Measurements from ENCODE around the gene CNN3.

The CNN3 gene

DNA sequence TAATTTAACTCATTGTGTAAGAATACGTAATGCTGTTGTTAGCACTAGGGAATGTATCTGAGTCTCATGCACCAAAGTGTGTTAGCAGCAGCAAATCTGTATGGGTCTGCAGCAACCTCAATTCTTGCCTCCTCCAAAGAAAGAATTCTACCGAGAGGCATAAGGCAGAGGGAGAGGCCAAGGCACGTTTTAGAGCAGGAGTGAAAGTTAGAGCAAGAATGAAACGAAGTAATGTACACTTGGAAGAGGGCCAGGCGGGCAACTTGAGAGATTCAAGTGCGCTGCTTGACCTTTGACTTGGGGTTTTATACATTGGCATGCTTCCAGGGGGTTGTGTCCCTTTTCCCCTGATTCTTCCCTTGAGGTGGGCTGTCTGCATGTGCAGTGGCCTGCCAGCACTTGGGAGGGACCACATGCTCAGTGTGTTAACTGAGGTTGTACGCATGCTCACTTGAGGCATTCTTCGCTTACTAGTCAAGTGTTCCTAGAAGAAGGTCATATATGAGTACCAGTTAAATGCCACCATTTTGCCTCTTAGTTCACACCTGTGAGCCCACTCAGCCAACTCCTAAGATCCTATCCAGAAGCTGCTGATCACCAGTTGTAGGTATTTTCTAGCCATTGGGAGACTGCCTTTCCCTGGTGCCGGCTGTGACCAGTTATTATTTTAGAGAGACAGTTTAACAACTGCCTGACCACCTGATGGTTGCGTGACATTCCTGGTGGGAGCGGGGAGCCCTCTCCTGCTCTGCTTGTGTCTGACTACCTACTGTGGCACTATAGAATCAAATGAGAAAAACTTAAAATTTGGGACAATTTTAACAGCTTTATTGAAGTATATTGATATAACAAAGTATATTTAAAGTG is 2.7 kb upstream of the CNN3 start (continued):
- TF ChIP-seq, protein P1, sequence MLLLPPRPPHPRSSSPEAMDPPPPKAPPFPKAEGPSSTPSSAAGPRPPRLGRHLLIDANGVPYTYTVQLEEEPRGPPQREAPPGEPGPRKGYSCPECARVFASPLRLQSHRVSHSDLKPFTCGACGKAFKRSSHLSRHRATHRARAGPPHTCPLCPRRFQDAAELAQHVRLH (tag by site-specific recombination; IDR thresholded peaks at IDR 0.05) = 0 out of 2 replicates have a peak, but pooled peaks have one; percentile 12
- TF ChIP-seq, protein P2, sequence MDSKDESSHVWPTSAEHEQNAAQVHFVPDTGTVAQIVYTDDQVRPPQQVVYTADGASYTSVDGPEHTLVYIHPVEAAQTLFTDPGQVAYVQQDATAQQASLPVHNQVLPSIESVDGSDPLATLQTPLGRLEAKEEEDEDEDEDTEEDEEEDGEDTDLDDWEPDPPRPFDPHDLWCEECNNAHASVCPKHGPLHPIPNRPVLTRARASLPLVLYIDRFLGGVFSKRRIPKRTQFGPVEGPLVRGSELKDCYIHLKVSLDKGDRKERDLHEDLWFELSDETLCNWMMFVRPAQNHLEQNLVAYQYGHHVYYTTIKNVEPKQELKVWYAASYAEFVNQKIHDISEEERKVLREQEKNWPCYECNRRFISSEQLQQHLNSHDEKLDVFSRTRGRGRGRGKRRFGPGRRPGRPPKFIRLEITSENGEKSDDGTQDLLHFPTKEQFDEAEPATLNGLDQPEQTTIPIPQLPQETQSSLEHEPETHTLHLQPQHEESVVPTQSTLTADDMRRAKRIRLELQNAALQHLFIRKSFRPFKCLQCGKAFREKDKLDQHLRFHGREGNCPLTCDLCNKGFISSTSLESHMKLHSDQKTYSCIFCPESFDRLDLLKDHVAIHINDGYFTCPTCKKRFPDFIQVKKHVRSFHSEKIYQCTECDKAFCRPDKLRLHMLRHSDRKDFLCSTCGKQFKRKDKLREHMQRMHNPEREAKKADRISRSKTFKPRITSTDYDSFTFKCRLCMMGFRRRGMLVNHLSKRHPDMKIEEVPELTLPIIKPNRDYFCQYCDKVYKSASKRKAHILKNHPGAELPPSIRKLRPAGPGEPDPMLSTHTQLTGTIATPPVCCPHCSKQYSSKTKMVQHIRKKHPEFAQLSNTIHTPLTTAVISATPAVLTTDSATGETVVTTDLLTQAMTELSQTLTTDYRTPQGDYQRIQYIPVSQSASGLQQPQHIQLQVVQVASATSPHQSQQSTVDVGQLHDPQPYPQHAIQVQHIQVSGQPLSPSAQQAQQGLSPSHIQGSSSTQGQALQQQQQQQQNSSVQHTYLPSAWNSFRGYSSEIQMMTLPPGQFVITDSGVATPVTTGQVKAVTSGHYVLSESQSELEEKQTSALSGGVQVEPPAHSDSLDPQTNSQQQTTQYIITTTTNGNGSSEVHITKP (tag by site-specific recombination; IDR thresholded peaks at IDR 0.05) = peak; percentile 73
- TF ChIP-seq SP7 (tag by site-specific recombination; IDR thresholded peaks at IDR 0.05) (no peak), ZNF585B (tag by site-specific recombination; IDR thresholded peaks at IDR 0.05) (no peak), FEZF1 (tag by site-specific recombination; IDR thresholded peaks at IDR 0.05) (peak; percentile 44), ZNF670 (tag by site-specific recombination; IDR thresholded peaks at IDR 0.05; ENCODE audit: low read depth) (no peak), REPIN1 (tag by site-specific recombination; IDR thresholded peaks at IDR 0.05; ENCODE audit: low read depth) (no peak), ZNF184 (tag by site-specific recombination; IDR thresholded peaks at IDR 0.05) (no peak), GLI4 (tag by site-specific recombination; IDR thresholded peaks at IDR 0.05) (no peak), ZNF239 (tag by site-specific recombination; IDR thresholded peaks at IDR 0.05) (no peak), ZNF654 (tag by site-specific recombination; IDR thresholded peaks at IDR 0.05; ENCODE audit: low read depth) (no peak), SCRT1 (tag by site-specific recombination; IDR thresholded peaks at IDR 0.05; ENCODE audit: borderline replicate concordance) (no peak), ZNF544 (tag by site-specific recombination; IDR thresholded peaks at IDR 0.05) (no peak), TCF7L2 (IDR thresholded peaks at IDR 0.05; ENCODE audit: borderline replicate concordance, low read depth, low read length) (no peak), ZNF169 (tag by site-specific recombination; IDR thresholded peaks at IDR 0.05) (no peak), ZNF24 (tag by site-specific recombination; IDR thresholded peaks at IDR 0.05) (0 out of 2 replicates have a peak, but pooled peaks have one; percentile 66), ZBTB8A (tag by site-specific recombination; IDR thresholded peaks at IDR 0.05) (0 out of 2 replicates have a peak, but pooled peaks have one; percentile 44), ZFHX2 (tag by site-specific recombination; conservative IDR thresholded peaks at IDR 0.05) (no peak), YY1 (tag by site-specific recombination; IDR thresholded peaks at IDR 0.05) (no peak), ZNF223 (tag by site-specific recombination; IDR thresholded peaks at IDR 0.05) (no peak), ZNF248 (tag by site-specific recombination; IDR thresholded peaks at IDR 0.05) (no peak), KLF7 (tag by site-specific recombination; IDR thresholded peaks at IDR 0.05; ENCODE audit: borderline replicate concordance) (no peak), WT1 (tag by site-specific recombination; IDR thresholded peaks at IDR 0.05) (no peak), ZNF501 (tag by site-specific recombination; IDR thresholded peaks at IDR 0.05) (no peak), ZNF433 (tag by site-specific recombination; IDR thresholded peaks at IDR 0.05; ENCODE audit: low read depth) (no peak), ZIC2 (tag by site-specific recombination; IDR thresholded peaks at IDR 0.05) (peak; percentile 37), ZNF658 (tag by site-specific recombination; IDR thresholded peaks at IDR 0.05) (no peak)
- TF ChIP-seq, protein P3, sequence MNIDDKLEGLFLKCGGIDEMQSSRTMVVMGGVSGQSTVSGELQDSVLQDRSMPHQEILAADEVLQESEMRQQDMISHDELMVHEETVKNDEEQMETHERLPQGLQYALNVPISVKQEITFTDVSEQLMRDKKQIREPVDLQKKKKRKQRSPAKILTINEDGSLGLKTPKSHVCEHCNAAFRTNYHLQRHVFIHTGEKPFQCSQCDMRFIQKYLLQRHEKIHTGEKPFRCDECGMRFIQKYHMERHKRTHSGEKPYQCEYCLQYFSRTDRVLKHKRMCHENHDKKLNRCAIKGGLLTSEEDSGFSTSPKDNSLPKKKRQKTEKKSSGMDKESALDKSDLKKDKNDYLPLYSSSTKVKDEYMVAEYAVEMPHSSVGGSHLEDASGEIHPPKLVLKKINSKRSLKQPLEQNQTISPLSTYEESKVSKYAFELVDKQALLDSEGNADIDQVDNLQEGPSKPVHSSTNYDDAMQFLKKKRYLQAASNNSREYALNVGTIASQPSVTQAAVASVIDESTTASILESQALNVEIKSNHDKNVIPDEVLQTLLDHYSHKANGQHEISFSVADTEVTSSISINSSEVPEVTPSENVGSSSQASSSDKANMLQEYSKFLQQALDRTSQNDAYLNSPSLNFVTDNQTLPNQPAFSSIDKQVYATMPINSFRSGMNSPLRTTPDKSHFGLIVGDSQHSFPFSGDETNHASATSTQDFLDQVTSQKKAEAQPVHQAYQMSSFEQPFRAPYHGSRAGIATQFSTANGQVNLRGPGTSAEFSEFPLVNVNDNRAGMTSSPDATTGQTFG (tag by site-specific recombination; IDR thresholded peaks at IDR 0.05; ENCODE audit: borderline replicate concordance) = no peak
- TF ChIP-seq, protein P4, sequence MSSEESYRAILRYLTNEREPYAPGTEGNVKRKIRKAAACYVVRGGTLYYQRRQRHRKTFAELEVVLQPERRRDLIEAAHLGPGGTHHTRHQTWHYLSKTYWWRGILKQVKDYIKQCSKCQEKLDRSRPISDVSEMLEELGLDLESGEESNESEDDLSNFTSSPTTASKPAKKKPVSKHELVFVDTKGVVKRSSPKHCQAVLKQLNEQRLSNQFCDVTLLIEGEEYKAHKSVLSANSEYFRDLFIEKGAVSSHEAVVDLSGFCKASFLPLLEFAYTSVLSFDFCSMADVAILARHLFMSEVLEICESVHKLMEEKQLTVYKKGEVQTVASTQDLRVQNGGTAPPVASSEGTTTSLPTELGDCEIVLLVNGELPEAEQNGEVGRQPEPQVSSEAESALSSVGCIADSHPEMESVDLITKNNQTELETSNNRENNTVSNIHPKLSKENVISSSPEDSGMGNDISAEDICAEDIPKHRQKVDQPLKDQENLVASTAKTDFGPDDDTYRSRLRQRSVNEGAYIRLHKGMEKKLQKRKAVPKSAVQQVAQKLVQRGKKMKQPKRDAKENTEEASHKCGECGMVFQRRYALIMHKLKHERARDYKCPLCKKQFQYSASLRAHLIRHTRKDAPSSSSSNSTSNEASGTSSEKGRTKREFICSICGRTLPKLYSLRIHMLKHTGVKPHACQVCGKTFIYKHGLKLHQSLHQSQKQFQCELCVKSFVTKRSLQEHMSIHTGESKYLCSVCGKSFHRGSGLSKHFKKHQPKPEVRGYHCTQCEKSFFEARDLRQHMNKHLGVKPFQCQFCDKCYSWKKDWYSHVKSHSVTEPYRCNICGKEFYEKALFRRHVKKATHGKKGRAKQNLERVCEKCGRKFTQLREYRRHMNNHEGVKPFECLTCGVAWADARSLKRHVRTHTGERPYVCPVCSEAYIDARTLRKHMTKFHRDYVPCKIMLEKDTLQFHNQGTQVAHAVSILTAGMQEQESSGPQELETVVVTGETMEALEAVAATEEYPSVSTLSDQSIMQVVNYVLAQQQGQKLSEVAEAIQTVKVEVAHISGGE (tag by site-specific recombination; conservative IDR thresholded peaks at IDR 0.05; ENCODE audit: low read depth) = no peak

Data from HEK293 (cell line).